ENCODE results near the gene EPC1. TPM values are rescaled to one million over a fixed set of nuclear protein-coding genes. Genes with fewer than 3 reads are reported as not detected.

EPC1 gene
- polyA plus RNA-seq, 2 of the 4 experiments (the other 2 are of a cell fraction) = 14.7 to 47.2 TPM

- POLR2A ChIA-PET = interaction anchor here (0.6 to 1.4 kb wide), 3 partner anchors 21 to 633 kb away, joined by 3 to 6 read pairs (median 3); no protein-coding TSS in a partner anchor
- ATAC-seq (no peak; a peak in 2 of 6 replicates), FAIRE-seq (no peak), DNase-seq (ENCODE audit: low read depth in 1 of 2, low spot score in 1 of 2) (no peak)
- Histone ChIP-seq H3K4me3 (peak overlapping the region; percentile 78), H3K4me2 (peak overlapping the region; percentile 79), H3K27ac (peak overlapping the region; percentile 99 to 100), H3K4me1 (peaks cover 53% of the 10 kb centered on the region; the same call in 2 of the 3 replicates), H3K9me3 (no peaks in the 10 kb centered on the region)
- WGBS (ENCODE audit: missing lambda C conversion rate) = 1% methylated on average over 22 of the region's 49 CpGs
- TF ChIP-seq NPAS2 (CRISPR knock-in tag; IDR thresholded peaks at IDR 0.05; ENCODE audit: borderline replicate concordance) = no peak
- peak; percentile 24; the same call in 1 of the 2 replicates for TF ChIP-seq E2F6 (IDR thresholded peaks at IDR 0.05; ENCODE audit: borderline replicate concordance, low read depth)
- no peak for TF ChIP-seq EHF (CRISPR knock-in tag; IDR thresholded peaks at IDR 0.05)
- TF ChIP-seq ZFP36 (IDR thresholded peaks at IDR 0.05; ENCODE audit: borderline replicate concordance, partially characterized antibody) = no peak
- TF ChIP-seq MYC (IDR thresholded peaks at IDR 0.05; ENCODE audit: borderline replicate concordance, low read length) = no peak
- no peak; the same call in 1 of the 2 replicates for TF ChIP-seq MAX (IDR thresholded peaks at IDR 0.05)
- TF ChIP-seq SREBF2 (IDR thresholded peaks at IDR 0.05) = no peak
- TF ChIP-seq RCOR1 (IDR thresholded peaks at IDR 0.05; ENCODE audit: low read depth, low read length) = no peak
- no peak for TF ChIP-seq KDM1A (IDR thresholded peaks at IDR 0.05; ENCODE audit: low read depth)
- no peak for TF ChIP-seq RNF2 (IDR thresholded peaks at IDR 0.05; ENCODE audit: borderline replicate concordance, low read depth)
- no peak for TF ChIP-seq BCL3 (IDR thresholded peaks at IDR 0.05)
- no peak for TF ChIP-seq ELK1 (IDR thresholded peaks at IDR 0.05; ENCODE audit: low read depth, low read length)
- no peak for TF ChIP-seq CBX2 (IDR thresholded peaks at IDR 0.05; ENCODE audit: borderline replicate concordance, low read depth)
- no peak for TF ChIP-seq ATOH8 (CRISPR knock-in tag; IDR thresholded peaks at IDR 0.05; ENCODE audit: low read depth)
- TF ChIP-seq SMC3 (IDR thresholded peaks at IDR 0.05) = no peak
- TF ChIP-seq HOXB13 (CRISPR knock-in tag; IDR thresholded peaks at IDR 0.05; ENCODE audit: low read depth) = 0 out of 2 replicates have a peak, but pooled peaks have one; percentile 39
- no peak for TF ChIP-seq MAFK (IDR thresholded peaks at IDR 0.05; ENCODE audit: partially characterized antibody)
- no peak for TF ChIP-seq BHLHE40 (IDR thresholded peaks at IDR 0.05; ENCODE audit: low read depth, low read length)
- no peak for TF ChIP-seq POLR2A (IDR thresholded peaks at IDR 0.05; ENCODE audit: low read length)
- no peak for TF ChIP-seq HES2 (IDR thresholded peaks at IDR 0.05)
- TF ChIP-seq RAD21 (conservative IDR thresholded peaks at IDR 0.05 in 1 of 2, IDR thresholded peaks at IDR 0.05 in 1 of 2) = no peak
- no peak for TF ChIP-seq RARB (CRISPR knock-in tag; IDR thresholded peaks at IDR 0.05)
- peak in 1 of 2 experiments; percentile 12; a peak in 1 of 5 replicates for TF ChIP-seq JUN (IDR thresholded peaks at IDR 0.05)
- 0 out of 2 replicates have a peak, but pooled peaks have one; percentile 6 for TF ChIP-seq HOXB5 (CRISPR knock-in tag; IDR thresholded peaks at IDR 0.05)
- no peak; the same call in 2 of the 3 replicates for TF ChIP-seq CTCF (IDR thresholded peaks at IDR 0.05)
- TF ChIP-seq FOSL2 (IDR thresholded peaks at IDR 0.05) = no peak
- 0 out of 2 replicates have a peak, but pooled peaks have one; percentile 0 for TF ChIP-seq FOSL2 (CRISPR knock-in tag; IDR thresholded peaks at IDR 0.05)
- TF ChIP-seq KDM5A (IDR thresholded peaks at IDR 0.05) = no peak
- CTCF ChIA-PET = interaction anchor here (2.1 to 11.6 kb wide), 2 partner anchors 21 to 31 kb away, joined by 5 to 118 read pairs; no protein-coding TSS in a partner anchor
Observed at GRCh38 chr10:32347363-32348022, 535 bp upstream of the EPC1 start.

All from A549 (cell line).